Dermis blood vessel endothelial cell (primary cell): ENCODE results near the gene CNTNAP1. TPM values are rescaled to one million over a fixed set of nuclear protein-coding genes. Genes with fewer than 3 reads are reported as not detected.

Experiments used
- DNase-seq: peaks from one replicate; pipeline ENCODE4 v3.0.0; 2010
- total RNA-seq: library from RNA; depleted of rRNA; stranded (reverse); fragments of >200 nt; gene quantifications from 2 replicates; pipeline ENCODE4 v1.2.3, GENCODE V29; 2014

Gene CNTNAP1
- total RNA-seq, 1 donor from 2014 or later: 12.3 TPM

- peak; percentile 69 for DNase-seq
Observed at GRCh38 chr17:42743595-42744282, 61.4 kb downstream of the CNTNAP1 start.

- peak; percentile 75 for DNase-seq
Observed at GRCh38 chr17:42744283-42744805, 62.0 kb downstream of the CNTNAP1 start.

- DNase-seq: peak; percentile 94
Observed at GRCh38 chr17:42744806-42745617, 62.7 kb downstream of the CNTNAP1 start, which contains the start of gene EZH1. Gene EZH1, minus strand, starts transcription at chr17:42745040. Its CDS starts 16,099 bp downstream, at chr17:42728941.

GRCh38 chr17:42748202-42748907 is 66.0 kb downstream of the CNTNAP1 start:
- no peak for DNase-seq

- DNase-seq: no peak
Observed at GRCh38 chr17:42748908-42749798, 66.8 kb downstream of the CNTNAP1 start.

Other genes with a start within 250 kb of the CNTNAP1 start
- gene ATP6V0A1, start 223.7 kb upstream of the CNTNAP1 start, total RNA-seq: 27.9 and 42.9 TPM in 2 replicates
- gene NAGLU, start 146.3 kb upstream of the CNTNAP1 start, total RNA-seq: 44.9 and 53.3 TPM in 2 replicates
- 0.23 and 0.34 TPM in 2 replicates for gene HSD17B1, start 129.6 kb upstream of the CNTNAP1 start, total RNA-seq
- gene COASY, start 120.4 kb upstream of the CNTNAP1 start, total RNA-seq: 9.5 and 33.9 TPM in 2 replicates
- 33.0 and 34.5 TPM in 2 replicates for gene MLX, start 115.4 kb upstream of the CNTNAP1 start, total RNA-seq
- 4.9 and 5.5 TPM in 2 replicates for gene PSMC3IP, start 104.8 kb upstream of the CNTNAP1 start, total RNA-seq
- 63.8 and 72.5 TPM in 2 replicates for gene RETREG3, start 73.2 kb upstream of the CNTNAP1 start, total RNA-seq
- 27.6 and 62.5 TPM in 2 replicates for gene TUBG1, start 72.8 kb upstream of the CNTNAP1 start, total RNA-seq
- gene TUBG2, start 23.2 kb upstream of the CNTNAP1 start, total RNA-seq: 6.4 and 7.7 TPM in 2 replicates
- gene PLEKHH3, start 5.5 kb upstream of the CNTNAP1 start, total RNA-seq: 12.9 and 20.0 TPM in 2 replicates
- gene CCR10, start 688 bp upstream of the CNTNAP1 start, total RNA-seq: 5.1 and 7.9 TPM in 2 replicates
- 12.9 and 18.2 TPM in 2 replicates for gene EZH1, start 62.5 kb downstream of the CNTNAP1 start, total RNA-seq
- gene RAMP2, start 78.7 kb downstream of the CNTNAP1 start, total RNA-seq: 9.7 and 13.1 TPM in 2 replicates
- 46.5 and 53.4 TPM in 2 replicates for gene VPS25, start 90.9 kb downstream of the CNTNAP1 start, total RNA-seq
- gene WNK4, start 98.1 kb downstream of the CNTNAP1 start, total RNA-seq: 3.4 TPM in 2 replicates
- 52.5 and 75.7 TPM in 2 replicates for gene COA3, start 116.2 kb downstream of the CNTNAP1 start, total RNA-seq
- gene CNTD1, start 116.3 kb downstream of the CNTNAP1 start, total RNA-seq: 0.34 TPM in 1 of 2 replicates, not detected in the other
- 133 and 168 TPM in 2 replicates for gene BECN1, start 141.8 kb downstream of the CNTNAP1 start, total RNA-seq
- 77.6 and 128 TPM in 2 replicates for gene PSME3, start 150.9 kb downstream of the CNTNAP1 start, total RNA-seq
- 0.42 and 0.85 TPM in 2 replicates for gene AOC2, start 162.0 kb downstream of the CNTNAP1 start, total RNA-seq
- 0.17 and 0.51 TPM in 2 replicates for gene AOC3, start 168.7 kb downstream of the CNTNAP1 start, total RNA-seq
- not detected in 2 replicates for gene G6PC1, start 218.3 kb downstream of the CNTNAP1 start, total RNA-seq